Neuronal stem cell (in vitro differentiated cells): ENCODE measurements around the gene PLPP2.

ENCODE experiments used
- DNase-seq: peaks from one replicate; pipeline ENCODE4 v3.0.0-alpha.2; 2013; ENCODE audit warnings: low spot score
- H2AFZ ChIP-seq: one replicate; pipeline ENCODE4 v1.6.1; 2013; ENCODE audit warnings: mild to moderate bottlenecking, low read length, inconsistent platforms
- H2AK5ac ChIP-seq: 2 replicates; pipeline ENCODE4 v1.6.1; 2013; ENCODE audit warnings: low read depth, mild to moderate bottlenecking, inconsistent platforms, low read length, moderate library complexity, mixed read lengths
- H2BK120ac ChIP-seq: 2 replicates; pipeline ENCODE4 v1.6.1; 2013; ENCODE audit warnings: low read depth, mild to moderate bottlenecking, inconsistent platforms, low read length, moderate library complexity, mixed read lengths
- H2BK12ac ChIP-seq: one replicate; pipeline ENCODE4 v1.6.1; 2013; ENCODE audit warnings: low read length, inconsistent platforms
- H2BK15ac ChIP-seq: 2 replicates; pipeline ENCODE4 v1.6.1; 2013; ENCODE audit warnings: mild to moderate bottlenecking, low read length, inconsistent platforms, mixed read lengths
- H2BK5ac ChIP-seq: one replicate; pipeline ENCODE4 v1.6.1; 2013; ENCODE audit warnings: inconsistent platforms, mild to moderate bottlenecking, low read length, moderate library complexity
- H3K14ac ChIP-seq: one replicate; pipeline ENCODE4 v1.6.1; 2013; ENCODE audit warnings: low read length, inconsistent platforms
- H3K18ac ChIP-seq: 2 replicates; pipeline ENCODE4 v1.6.1; 2013; ENCODE audit warnings: low read length, inconsistent platforms
- H3K23ac ChIP-seq: 2 replicates; pipeline ENCODE4 v1.6.1; 2013; ENCODE audit warnings: low read depth, mild to moderate bottlenecking, mixed read lengths, low read length, inconsistent platforms; ENCODE audit not compliant: poor library complexity
- H3K27ac ChIP-seq: replicated peaks from 3 replicates; pipeline ENCODE4 v1.5.1; 2013; ENCODE audit warnings: low read length, inconsistent platforms
- H3K27me3 ChIP-seq, 3 experiments: 2 replicates each; pipeline ENCODE4 v1.6.1; 2013; ENCODE audit warnings: low read length in 3 of 3, mild to moderate bottlenecking in 2 of 3, inconsistent platforms in 1 of 3, low read depth in 1 of 3, mixed read lengths in 1 of 3, moderate library complexity in 1 of 3; ENCODE audit not compliant: control insufficient read depth in 3 of 3, insufficient read depth in 3 of 3
- H3K36me3 ChIP-seq, 2 donors: replicated peaks in 1 of 2; 2 replicates each; pipeline ENCODE4 v1.6.1; 2013; ENCODE audit warnings: low read length in 2 of 2; ENCODE audit not compliant: control insufficient read depth in 2 of 2, insufficient read depth in 2 of 2
- H3K4ac ChIP-seq: 2 replicates; pipeline ENCODE4 v1.6.1; 2013; ENCODE audit warnings: inconsistent platforms, mild to moderate bottlenecking, low read length, moderate library complexity
- H3K4me1 ChIP-seq, 2 donors: 1 replicate in 1 of 2; 2 replicates in 1 of 2; pipeline ENCODE4 v1.6.1; 2013; ENCODE audit warnings: low read length in 2 of 2, low read depth in 1 of 2; ENCODE audit not compliant: control insufficient read depth in 2 of 2, insufficient read depth in 1 of 2
- H3K4me2 ChIP-seq: one replicate; pipeline ENCODE4 v1.6.1; 2013; ENCODE audit warnings: mild to moderate bottlenecking, low read length, inconsistent platforms; ENCODE audit not compliant: insufficient read depth, poor library complexity, severe bottlenecking
- H3K4me3 ChIP-seq, 2 donors: 2 replicates each; pipeline ENCODE4 v1.5.1; 2013; ENCODE audit warnings: low read length in 2 of 2, mild to moderate bottlenecking in 2 of 2, inconsistent platforms in 1 of 2, moderate library complexity in 1 of 2
- H3K79me1 ChIP-seq: one replicate; pipeline ENCODE4 v1.6.1; 2013; ENCODE audit warnings: low read depth, mild to moderate bottlenecking, inconsistent platforms, low read length, moderate library complexity
- H3K9ac ChIP-seq: one replicate; pipeline ENCODE4 v1.6.1; 2013; ENCODE audit warnings: mild to moderate bottlenecking, low read depth, low read length, inconsistent platforms; ENCODE audit not compliant: poor library complexity
- H3K9me3 ChIP-seq, 2 donors: replicated peaks in 1 of 2; 2 replicates each; pipeline versions ENCODE3 to v1.6.1; 2013; ENCODE audit warnings: low read length in 2 of 2, mild to moderate bottlenecking in 2 of 2, inconsistent platforms in 1 of 2, low read depth in 1 of 2, mixed read lengths in 1 of 2, moderate library complexity in 1 of 2; ENCODE audit not compliant: control insufficient read depth in 2 of 2, insufficient read depth in 1 of 2
- H4K8ac ChIP-seq: one replicate; pipeline ENCODE4 v1.6.1; 2013; ENCODE audit warnings: low read depth, mild to moderate bottlenecking, inconsistent platforms, low read length, moderate library complexity
- H4K91ac ChIP-seq: one replicate; pipeline ENCODE4 v1.6.1; 2013; ENCODE audit warnings: low read length, low read depth, mild to moderate bottlenecking, inconsistent platforms; ENCODE audit not compliant: poor library complexity
- WGBS, 2 donors: extraction: QIAGEN DNeasy Blood & Tissue Kit; methylation state at CpG; one replicate each; pipeline ENCODE4 v1.1.7; 2013; ENCODE audit warnings: missing lambda C conversion rate in 2 of 2, mixed read lengths in 1 of 2; ENCODE audit not compliant: insufficient read length in 2 of 2, insufficient replicate concordance in 1 of 2; ENCODE audit errors: extremely low coverage in 2 of 2; 5-methylcytosine and 5-hydroxymethylcytosine counted together

PLPP2 gene

GRCh38 chr19:292281-292884 is 1.2 kb upstream of the PLPP2 start:
- Histone ChIP-seq H2AFZ (no peak overlapping the region), H4K8ac (no peak overlapping the region), H3K27ac (no peak overlapping the region), H3K27me3 (peaks cover 16 to 76% (median 55%) of the 10 kb centered on the region in 3 experiments), H3K4ac (no peak overlapping the region), H3K4me2 (no peak overlapping the region), H3K23ac (peak overlapping the region; percentile 25), H3K36me3 (no peaks in the 10 kb centered on the region), H3K18ac (peak overlapping the region; percentile 35), H2AK5ac (peak overlapping the region; percentile 5), H4K91ac (no peak overlapping the region), H2BK12ac (no peak overlapping the region), H3K9me3 (peaks cover 2 to 13% of the 10 kb centered on the region in 2 donors), H3K14ac (no peak overlapping the region), H3K9ac (no peak overlapping the region), H3K4me3 (peak overlapping the region in 1 of 2 donors; percentile 2), H3K79me1 (no peaks in the 10 kb centered on the region), H2BK5ac (no peak overlapping the region), H3K4me1 (peaks cover 14% of the 10 kb centered on the region in 2 donors), H2BK15ac (no peak overlapping the region), H2BK120ac (no peak overlapping the region)
- WGBS, 2 donors = no CpG with 5 or more reads among the region's 15 CpGs
- DNase-seq = no peak

- Histone ChIP-seq H3K4ac (no peak overlapping the region), H3K27ac (no peak overlapping the region), H3K4me2 (no peak overlapping the region), H3K23ac (no peak overlapping the region), H3K4me3 (no peak overlapping the region), H4K8ac (no peak overlapping the region), H3K9me3 (peaks cover 2 to 13% of the 10 kb centered on the region in 2 donors), H3K14ac (no peak overlapping the region), H2AK5ac (peak overlapping the region; percentile 5), H3K18ac (no peak overlapping the region), H4K91ac (no peak overlapping the region), H2BK12ac (no peak overlapping the region), H3K27me3 (peaks cover 16 to 80% (median 55%) of the 10 kb centered on the region in 3 experiments), H2BK5ac (no peak overlapping the region), H3K9ac (no peak overlapping the region), H2AFZ (no peak overlapping the region), H2BK120ac (no peak overlapping the region), H3K4me1 (peaks cover 14% of the 10 kb centered on the region in 2 donors), H3K79me1 (no peaks in the 10 kb centered on the region), H2BK15ac (no peak overlapping the region), H3K36me3 (no peaks in the 10 kb centered on the region)
- no peak for DNase-seq
- no CpG with 5 or more reads among the region's 71 CpGs for WGBS, 2 donors
These were observed 518 bp upstream of the PLPP2 start for GRCh38 chr19:291561-292280.

- Histone ChIP-seq H3K4ac (no peak overlapping the region), H2BK5ac (no peak overlapping the region), H3K36me3 (no peaks in the 10 kb centered on the region), H3K9ac (no peak overlapping the region), H3K18ac (peak overlapping the region; percentile 91), H3K4me2 (peak overlapping the region; percentile 54), H3K14ac (no peak overlapping the region), H4K91ac (no peak overlapping the region), H3K4me1 (peaks cover 14% of the 10 kb centered on the region in 2 donors), H2AK5ac (peak overlapping the region; percentile 88), H3K9me3 (peaks cover 2 to 13% of the 10 kb centered on the region in 2 donors), H3K27me3 (peaks cover 16 to 74% (median 55%) of the 10 kb centered on the region in 3 experiments), H2BK120ac (no peak overlapping the region), H3K27ac (no peak overlapping the region), H2BK15ac (no peak overlapping the region), H3K23ac (peak overlapping the region; percentile 73), H3K4me3 (peak overlapping the region; percentile 24 to 57), H3K79me1 (no peaks in the 10 kb centered on the region), H4K8ac (no peak overlapping the region), H2AFZ (peak overlapping the region; percentile 73), H2BK12ac (no peak overlapping the region)
- WGBS, 2 donors = no CpG with 5 or more reads among the region's 51 CpGs
- DNase-seq = no peak
These were observed 714 bp downstream of the PLPP2 start for GRCh38 chr19:290372-291005.
